EH (cell line): ENCODE measurements around the gene FOXO1.
A peak's percentile ranks its signal among the peaks of the same experiment; 100 is the strongest.

Source experiments
- DNase-seq: peaks from one replicate; pipeline ENCODE4 v3.0.0-alpha.2; 2015; ENCODE audit warnings: low read depth

FOXO1 gene

DNA sequence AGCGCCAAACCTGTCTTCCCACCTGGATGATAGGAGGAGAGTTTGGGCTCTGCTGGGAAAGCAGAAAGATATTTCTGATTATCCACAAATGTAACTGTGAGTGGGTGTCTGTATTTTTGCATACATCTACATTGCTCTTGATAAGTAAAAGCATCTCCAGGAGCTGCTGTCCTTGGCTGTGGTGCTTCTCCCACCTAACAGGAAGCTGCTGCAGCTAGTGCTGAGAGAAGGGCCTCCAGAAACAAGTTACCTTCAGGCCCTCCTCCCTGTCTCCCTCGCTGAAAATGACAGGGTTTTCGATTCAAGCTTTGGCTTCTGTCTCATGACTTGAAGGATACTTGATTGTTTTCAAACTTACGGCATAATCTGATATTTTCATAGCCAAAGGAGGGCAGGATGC, 90.1 kb downstream of the FOXO1 start:
- no peak for DNase-seq

DNA sequence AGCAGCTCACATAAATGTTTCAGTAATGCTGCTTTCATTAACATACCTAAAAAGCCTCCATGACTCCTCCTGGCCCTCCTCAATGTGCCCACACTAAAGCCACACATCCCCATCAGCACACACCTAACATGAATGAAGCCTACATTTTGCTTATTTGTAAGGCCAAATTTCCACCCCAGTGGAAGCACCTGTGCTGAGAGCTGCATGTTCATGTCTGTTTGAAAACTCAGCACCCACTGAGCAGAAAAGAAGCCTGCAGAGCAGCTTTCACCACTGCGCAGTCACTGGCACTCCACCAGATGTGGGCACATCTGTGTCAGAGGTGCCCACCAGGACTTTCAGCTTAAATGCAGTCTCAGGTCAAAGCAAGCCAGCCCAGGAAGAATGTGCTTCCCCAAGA, 93.5 kb downstream of the FOXO1 start:
- DNase-seq, result no peak

DNA sequence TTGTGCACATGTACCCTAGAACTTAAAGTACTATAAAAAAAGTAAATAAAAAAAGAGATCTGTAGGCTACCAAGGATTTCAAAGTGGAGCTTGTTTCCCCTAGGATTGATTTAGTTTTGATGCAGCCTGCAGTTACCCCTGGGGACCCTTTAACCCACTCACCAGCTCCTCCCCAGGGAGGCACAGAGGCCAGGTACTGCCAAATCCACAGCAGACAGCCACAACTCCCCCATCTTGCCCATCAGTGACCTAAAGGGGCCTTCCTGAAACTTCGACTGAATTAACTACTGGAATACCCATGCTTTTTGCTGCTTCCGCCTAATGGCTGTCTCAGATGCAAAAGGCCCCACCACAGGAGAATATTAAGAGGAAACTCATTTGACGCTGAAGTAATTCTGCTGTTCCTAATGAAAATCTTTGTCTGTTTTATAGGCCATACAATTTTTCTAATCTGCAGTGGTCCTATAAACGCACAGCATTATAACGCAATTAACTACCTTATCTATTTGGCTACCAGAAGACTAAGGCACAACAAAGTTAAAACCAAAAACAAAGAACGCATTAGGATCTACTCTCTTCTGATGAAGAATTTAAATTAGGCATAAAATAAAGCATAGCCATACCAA, 95.0 kb downstream of the FOXO1 start:
- DNase-seq, result no peak

DNA sequence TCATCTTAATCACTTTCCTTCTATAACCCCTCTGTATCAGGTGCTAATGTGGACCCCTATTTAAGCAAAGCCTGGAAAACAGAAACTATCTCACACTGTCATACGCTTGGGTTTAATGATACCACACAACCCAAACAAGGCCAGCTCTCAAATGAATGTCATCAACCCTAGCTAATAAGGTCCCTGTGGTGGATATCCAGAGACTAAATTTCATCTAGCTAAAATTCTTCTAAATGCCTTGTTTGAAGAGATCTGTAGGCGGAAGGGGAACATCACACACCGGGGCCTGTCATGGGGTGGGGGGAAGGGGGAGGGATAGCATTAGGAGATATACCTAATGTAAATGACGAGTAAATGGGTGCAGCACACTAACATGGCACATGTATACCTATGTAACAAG, 95.5 kb downstream of the FOXO1 start:
- no peak for DNase-seq

DNA sequence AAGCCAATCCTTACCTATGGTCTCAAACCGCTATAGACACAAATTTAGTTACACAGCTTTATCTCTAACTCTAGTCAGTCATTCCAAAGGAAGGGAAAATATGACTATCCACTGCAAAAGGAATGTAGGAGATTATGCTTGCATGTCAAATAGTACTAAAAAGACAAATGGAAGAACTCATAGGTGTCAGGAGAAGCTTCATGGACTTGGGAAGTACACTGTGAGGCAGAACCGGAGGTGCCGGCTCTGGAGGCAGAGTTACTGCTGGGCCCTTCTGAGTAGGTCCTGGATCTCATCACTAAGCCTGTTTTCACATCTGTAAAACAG, 97.5 kb downstream of the FOXO1 start:
- peak; percentile 37 for DNase-seq

DNA sequence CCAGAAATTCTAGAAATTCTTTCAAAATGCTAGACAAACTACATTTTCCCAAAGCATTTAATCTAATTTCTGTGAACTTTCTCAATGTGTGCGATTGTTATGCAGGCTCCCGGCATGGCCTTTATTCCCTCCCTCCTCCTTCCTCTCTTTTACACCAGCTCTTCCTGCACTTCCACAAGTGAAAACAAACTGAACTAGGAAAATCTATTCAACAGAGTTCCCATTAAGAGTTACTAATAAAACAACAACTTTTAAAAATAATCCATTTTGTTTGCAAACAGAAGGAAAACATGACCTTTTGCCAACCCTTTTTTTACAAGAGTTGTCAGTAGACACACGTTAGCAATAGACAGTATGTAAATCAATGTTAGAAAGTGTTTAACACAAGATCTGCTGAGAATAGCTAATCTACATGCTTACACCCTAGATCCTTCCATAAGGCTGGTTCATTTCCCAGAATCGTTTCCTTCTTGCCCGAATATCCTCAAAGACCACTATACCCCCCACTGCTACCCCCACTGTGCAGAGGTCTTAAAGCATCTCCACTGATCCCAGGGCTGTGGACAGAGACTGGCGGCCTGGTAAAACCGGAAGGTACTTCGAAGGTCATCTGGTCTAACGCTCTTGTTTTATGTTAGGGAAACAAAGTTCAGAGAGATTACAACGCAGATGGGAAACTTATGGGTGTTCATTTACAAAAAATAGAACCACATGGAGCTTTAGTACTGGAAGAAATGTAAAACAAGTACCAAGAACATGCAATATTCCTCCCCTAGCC, 98.0 kb downstream of the FOXO1 start:
- no peak for DNase-seq

DNA sequence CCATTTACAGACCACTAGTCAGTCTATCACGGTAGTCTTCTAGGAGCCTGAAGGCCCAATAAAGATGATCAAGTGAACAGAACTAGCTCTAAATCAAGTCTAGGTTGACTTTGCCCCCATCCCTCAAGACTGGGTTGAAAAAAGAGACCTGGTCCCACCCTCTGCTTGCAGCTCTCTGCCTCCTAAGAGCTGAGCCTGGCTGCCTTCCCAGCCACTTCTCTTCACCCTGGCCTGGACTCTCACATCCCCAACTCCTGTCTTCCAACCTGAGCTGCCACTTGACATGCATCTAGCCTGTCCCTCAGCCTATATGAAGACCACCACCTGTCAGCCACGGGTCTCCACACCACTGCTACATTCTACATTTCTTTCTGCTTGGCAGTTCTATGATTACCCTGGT, 99.6 kb downstream of the FOXO1 start:
- DNase-seq, result no peak

DNA sequence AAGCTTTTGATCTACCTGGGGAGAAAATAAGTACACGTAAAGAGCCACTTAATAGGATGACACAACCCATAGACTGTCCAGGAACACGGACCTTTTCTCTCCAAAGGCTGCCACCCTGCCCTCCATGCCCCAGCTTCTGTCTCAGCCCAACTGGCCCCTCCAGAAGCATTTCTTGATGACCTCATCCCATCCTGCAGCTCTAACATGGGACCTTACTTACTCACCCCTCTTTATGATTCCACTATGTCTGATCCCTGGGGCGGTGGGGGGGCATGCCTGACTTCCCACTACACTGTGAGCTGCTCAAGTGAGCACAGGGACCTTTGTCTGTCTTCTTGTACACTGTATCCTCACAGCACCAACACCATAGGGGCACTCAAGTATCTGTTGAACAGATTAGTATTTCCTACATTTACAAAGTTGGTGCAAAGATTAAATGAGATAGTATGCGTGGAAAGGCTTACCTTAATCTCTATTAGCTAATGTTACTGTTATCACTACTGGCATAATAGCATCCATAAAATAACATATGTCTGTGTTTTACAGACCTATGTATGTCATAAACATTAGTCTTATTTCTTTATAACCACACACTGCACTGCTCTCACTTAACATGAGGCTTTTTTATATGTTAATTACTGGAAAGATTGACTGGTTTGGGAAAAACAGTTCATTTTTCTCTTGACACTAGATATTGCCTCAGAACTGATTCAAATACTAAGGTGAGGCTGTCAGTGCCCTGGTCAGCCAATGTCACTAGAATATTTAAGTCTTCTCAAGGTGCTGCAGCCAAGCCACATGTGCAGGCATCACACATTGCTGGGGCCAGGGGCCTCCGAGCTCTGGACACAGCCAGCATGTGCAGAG, 100.9 kb downstream of the FOXO1 start:
- DNase-seq, result peak; percentile 28

DNA sequence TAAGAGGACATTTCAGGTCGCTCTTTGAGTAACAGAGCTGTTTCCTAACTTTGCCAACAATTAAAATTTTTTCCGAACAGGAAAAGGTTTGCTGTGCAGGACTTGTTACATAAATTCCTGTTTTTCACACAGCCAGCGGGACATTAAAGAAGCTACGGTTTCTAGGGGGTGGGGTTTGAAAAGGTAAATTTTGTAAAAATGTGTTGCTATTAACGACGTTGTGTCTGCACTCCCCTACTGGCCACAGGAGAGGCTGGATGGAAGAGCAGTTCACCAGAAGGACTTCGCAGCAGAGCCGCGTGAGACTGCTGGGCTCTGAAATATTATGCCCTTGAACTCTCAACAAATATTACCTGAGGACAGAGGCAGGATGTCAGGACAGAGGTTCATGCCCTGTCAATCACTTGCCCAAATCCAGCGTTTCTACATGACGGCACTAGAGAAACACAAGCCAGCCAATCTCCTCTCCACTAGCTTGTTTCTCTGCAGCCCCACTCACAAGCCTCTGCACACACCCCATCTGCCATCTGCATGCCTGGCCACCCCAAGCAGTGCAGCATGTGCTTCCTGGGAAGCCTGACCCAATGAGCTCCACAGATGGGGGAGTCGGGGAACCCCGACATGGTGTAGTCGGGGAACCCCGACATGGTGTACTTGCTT, 102.0 kb downstream of the FOXO1 start:
- DNase-seq, result no peak

DNA sequence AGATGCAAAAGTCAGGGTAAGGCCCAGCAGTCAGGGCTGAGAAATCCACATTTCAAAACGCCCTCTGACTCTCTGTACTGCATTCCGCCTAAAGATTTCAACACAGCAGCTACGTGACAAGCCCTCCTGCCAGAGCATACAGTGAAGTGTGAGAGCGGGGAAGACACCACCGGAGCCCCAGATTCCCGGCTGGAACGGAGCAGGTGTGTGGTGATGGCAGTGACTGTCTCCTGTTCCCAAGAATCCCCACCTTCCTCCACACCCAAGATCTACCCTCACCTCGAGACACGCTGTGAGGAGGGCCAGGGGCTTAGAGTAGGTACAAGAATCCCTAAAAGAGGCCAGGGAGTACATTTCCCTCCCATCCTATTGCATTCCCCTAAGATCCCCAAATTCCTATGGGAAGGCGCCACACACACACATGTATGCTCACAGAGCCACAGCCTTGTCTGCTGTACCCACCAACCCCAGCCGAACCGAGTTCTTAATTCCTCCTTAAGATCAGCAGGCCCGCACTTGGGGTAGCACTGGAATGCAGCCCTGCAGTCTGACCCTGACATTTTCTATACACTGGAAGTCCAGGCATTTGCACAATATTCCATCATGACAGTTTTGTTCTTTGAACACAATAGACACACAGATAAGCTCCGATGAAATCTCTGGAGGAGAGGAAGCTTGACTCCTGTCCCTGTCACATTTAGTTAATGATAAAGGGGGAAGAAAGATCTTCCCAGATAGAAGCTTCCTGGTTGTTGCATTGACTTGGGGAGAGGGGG, 102.9 kb downstream of the FOXO1 start:
- no peak for DNase-seq

DNA sequence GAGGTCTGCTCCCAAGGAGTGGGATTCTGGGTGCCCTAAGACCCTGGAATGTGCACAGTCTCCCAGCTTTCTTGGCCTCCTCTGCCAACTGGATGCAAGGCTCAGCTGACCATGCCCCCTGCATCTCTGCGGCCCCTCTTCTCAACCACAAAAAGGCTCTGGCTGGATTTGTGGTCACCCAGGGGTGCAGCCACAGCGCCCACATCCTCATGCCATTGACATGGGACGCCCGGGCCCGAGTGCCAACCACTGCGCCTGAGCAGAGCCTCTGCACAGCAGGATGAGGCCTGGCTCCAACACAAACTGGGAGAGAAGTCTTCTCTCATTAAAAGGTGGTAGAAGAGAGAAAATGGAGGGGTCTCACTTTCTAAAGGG, 103.5 kb downstream of the FOXO1 start:
- DNase-seq, result no peak

DNA sequence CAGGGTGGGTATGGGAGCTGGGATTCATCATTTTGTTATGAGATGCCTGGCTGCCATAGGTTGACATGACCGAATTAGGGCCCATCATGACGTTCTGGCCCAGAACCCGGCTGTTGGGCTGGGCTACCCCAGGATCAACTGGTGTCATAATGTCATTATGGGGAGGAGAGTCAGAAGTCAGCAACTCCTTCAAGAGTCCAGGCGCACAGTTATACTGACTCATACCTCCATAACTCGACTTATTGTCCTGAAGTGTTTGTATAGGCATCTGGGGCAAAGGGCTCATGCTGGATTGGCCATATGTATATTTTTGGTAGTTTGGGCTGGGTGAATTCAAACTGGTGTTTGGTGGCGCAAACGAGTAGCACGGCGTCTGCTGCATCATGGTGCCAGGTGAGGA, 106.5 kb downstream of the FOXO1 start:
- no peak for DNase-seq

DNA sequence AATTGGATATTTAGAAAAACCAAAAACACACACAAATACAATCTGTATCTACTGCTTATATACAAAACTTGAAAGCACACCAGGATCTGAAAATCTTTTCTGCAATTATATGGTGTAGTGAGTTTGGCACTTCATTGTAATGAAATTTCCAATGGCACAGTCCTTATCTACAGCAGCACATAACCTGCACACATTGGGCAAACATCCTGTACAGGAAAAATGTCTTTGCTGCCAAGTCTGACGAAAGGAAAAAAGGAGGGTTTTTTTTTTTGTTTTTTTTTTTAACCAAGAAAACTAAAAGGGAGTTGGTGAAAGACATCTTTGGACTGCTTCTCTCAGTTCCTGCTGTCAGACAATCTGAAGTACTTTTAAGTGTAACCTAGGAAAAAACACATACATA, 107.8 kb downstream of the FOXO1 start:
- DNase-seq, result no peak

DNA sequence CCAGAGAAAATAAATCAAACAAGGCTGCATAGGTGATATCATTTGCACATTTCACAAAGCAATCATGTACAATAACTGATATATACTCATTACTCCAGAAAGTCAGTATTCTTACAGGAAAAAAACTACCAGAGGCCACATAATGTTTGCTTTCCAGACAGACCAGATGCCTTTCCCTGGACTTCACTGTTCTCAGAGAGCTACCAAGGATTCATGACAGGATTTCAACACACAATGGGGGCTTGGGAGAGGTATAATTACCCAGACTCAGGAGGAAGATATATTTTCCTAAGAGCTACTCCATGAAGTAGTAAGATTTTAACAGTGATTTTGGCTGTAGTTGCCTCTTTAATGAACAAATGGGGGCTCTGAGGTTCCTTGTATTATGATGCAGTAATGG, 110.0 kb downstream of the FOXO1 start:
- DNase-seq, result no peak

DNA sequence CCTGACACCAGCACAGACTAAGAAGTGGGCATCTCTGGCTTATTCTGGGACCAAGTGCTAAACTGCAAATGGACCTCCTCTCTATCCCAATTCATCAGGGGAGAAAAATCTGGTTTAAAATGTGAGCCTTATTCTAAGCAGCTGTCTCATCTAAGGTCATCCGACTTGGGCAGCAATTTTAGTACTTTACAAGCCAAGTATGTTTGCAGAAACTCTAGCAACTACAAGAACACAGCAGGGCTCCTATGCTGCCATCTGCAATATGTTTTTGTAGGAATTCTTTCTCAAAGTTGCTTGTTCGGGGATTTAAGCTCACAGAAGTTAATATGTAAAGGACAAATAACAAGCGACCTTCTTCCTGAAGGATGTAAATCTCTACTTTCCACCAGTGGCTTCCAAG, 113.1 kb downstream of the FOXO1 start:
- no peak for DNase-seq

DNA sequence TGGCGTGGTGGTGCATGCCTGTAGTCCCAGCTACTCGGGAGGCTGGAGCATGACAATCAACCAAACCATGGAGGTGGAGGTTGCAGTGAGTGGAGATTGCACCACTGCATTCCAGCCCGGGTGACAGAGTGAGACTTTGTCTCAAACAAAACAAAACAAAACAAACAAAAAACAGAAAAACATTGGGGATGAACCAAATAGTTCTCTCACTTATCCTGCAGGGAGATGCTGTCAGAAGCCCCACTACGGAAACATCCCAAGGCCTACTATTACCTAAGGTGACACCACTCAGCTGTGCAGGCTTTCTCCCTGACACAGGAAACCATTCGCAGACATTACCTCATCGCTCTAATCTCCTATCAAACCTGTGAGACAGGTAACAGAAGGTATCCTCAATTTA, 113.5 kb downstream of the FOXO1 start:
- no peak for DNase-seq

DNA sequence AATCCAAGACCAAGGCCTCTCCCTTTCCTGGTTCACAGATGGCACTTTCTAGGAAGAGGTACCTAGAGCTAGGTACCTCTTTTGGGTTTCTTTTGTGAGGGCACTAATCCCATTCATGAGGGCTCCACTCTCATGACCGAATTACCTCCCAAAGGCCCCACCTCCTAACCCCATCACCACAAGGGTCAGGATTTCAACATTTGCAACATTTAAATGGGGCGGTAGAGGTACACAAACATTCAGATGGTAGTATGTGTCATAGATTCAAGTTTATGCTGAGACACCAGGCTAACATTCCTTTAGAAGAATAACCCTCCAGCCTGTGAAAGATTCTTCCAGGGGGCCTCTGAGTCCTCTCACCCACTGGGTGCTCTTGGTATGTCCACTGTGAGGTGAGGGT, 116.3 kb downstream of the FOXO1 start:
- DNase-seq, result peak; percentile 55

DNA sequence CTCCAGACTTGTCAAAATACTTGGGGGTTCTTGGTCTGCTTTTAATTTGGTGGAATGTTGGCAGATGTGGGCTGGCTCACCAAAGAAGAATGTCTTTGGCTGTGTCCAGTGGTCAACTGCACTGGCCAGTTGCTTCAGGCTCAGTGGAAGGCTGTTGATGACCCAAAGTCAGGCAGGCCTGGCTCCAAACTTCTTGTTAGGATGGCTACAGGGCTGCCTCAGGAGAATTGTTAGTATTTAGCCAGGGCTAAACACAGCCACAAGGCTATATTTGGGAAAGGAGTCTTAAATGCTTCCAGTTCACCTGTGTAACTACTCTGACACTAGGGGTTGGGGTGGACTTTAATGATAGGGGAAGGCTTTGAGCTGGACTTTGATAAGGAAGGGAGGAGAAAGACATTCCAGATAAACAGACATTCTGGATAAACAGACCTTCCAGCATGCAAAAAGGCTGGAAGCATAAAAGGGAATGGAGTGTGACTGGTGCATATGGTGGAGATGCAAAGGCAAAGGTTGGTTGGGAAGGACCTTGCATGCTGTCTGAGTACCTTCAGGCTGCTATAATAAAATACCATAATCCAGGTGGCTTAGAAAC, 116.8 kb downstream of the FOXO1 start:
- peak; percentile 84 for DNase-seq

DNA sequence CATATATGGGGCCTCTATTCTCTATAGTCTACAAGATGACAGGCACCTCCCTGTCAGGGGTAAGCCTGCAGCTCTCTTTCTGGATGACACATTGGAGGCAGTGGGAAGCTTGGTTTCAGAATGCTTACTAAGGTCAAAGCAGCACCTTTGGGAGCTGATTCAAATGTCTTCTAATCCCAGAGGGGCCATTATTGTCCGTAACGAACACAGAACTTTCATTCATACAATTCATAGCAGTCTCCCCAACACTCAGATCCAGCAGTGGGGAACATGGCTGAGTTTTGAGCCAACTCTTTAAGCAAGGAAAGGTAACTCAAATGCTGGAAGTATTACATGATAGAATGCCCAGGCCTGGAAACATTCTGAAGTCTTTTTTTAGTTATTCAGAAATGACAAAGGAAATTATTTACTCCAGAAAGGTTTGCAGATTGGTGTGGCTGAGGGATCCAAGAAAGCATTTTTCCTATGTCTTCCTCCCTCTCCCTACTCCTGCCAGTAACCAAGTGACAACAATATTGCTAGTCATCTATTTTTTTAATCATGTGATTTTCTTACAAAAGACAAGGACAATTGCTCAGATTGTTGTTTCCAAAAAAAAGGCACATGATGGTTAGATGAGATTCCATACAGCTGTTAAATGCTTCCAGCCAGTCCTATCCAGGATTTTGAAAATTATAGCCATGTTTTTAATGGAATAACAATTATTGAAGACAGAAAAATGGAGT, 118.7 kb downstream of the FOXO1 start:
- DNase-seq, result no peak

DNA sequence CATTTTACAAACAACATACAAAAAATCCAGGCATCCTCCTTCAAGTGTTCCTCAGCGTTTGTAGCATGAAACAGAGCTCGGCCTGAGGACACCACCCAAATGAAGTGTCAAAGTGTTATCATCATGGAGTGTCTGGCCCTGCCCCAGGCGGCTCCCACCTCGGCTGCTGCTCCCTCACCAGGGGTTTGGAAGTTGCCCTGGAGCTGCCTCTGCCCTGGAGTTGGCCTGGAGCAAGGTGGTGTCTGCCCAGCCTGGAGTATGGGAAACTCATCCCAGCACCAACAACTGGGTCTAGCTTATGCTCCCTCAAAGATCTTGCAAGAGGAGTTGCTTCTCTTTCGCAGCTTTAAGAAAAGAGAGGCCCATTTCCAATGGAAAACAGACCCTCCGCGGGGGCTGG, 120.4 kb downstream of the FOXO1 start:
- no peak for DNase-seq
